H9 (cell line): Measurements from ENCODE around the gene PRKCA. TPM values are rescaled to one million over a fixed set of nuclear protein-coding genes. Genes with fewer than 3 reads are reported as not detected.

Experiments used
- DNase-seq: peaks from one replicate; pipeline ENCODE4 v3.0.0-alpha.2; 2017
- H2AFZ ChIP-seq: one replicate; pipeline ENCODE4 v1.6.1; 2013; ENCODE audit warnings: mild to moderate bottlenecking, low read length, control low read depth, moderate library complexity
- H2AK5ac ChIP-seq: 2 replicates; pipeline ENCODE4 v1.6.1; 2013; ENCODE audit warnings: low read length, control low read depth, mixed read lengths; ENCODE audit not compliant: insufficient read length
- H2BK120ac ChIP-seq: one replicate; pipeline ENCODE4 v1.6.1; 2013; ENCODE audit warnings: low read depth, mild to moderate bottlenecking, low read length, control low read depth, inconsistent platforms; ENCODE audit not compliant: poor library complexity, severe bottlenecking
- H2BK12ac ChIP-seq: 2 replicates; pipeline ENCODE4 v1.6.1; 2013; ENCODE audit warnings: low read length, control low read depth, mixed read lengths, low read depth; ENCODE audit not compliant: insufficient read length
- H2BK15ac ChIP-seq: 2 replicates; pipeline ENCODE4 v1.6.1; 2013; ENCODE audit warnings: low read depth, low read length, control low read depth
- H2BK20ac ChIP-seq: one replicate; pipeline ENCODE4 v1.6.1; 2013; ENCODE audit warnings: low read depth, mild to moderate bottlenecking, low read length, control low read depth, inconsistent platforms; ENCODE audit not compliant: poor library complexity, severe bottlenecking
- H2BK5ac ChIP-seq: 2 replicates; pipeline ENCODE4 v1.6.1; 2013; ENCODE audit warnings: low read length, control low read depth, mixed read lengths; ENCODE audit not compliant: insufficient read length
- H3K14ac ChIP-seq: 2 replicates; pipeline ENCODE4 v1.6.1; 2013; ENCODE audit warnings: low read length, control low read depth; ENCODE audit not compliant: insufficient read depth
- H3K18ac ChIP-seq: 2 replicates; pipeline ENCODE4 v1.6.1; 2013; ENCODE audit warnings: low read depth, mild to moderate bottlenecking, mixed read lengths, low read length, control low read depth; ENCODE audit not compliant: insufficient read length
- H3K23ac ChIP-seq: 2 replicates; pipeline ENCODE4 v1.6.1; 2013; ENCODE audit warnings: low read length, control low read depth, mixed read lengths, low read depth; ENCODE audit not compliant: insufficient read length
- H3K23me2 ChIP-seq: 2 replicates; pipeline ENCODE4 v1.6.1; 2013; ENCODE audit warnings: low read depth, mild to moderate bottlenecking, mixed read lengths, low read length, control low read depth; ENCODE audit not compliant: insufficient read length, poor library complexity, severe bottlenecking
- H3K27ac ChIP-seq: 2 replicates; pipeline ENCODE4 v1.5.1; 2013; ENCODE audit warnings: low read length, control low read depth, mixed read lengths, low read depth; ENCODE audit not compliant: insufficient read length
- H3K27me3 ChIP-seq: 2 replicates; pipeline ENCODE4 v1.6.1; 2013; ENCODE audit warnings: low read length, control low read depth, inconsistent platforms; ENCODE audit not compliant: insufficient read depth
- H3K4ac ChIP-seq: 2 replicates; pipeline ENCODE4 v1.6.1; 2013; ENCODE audit warnings: low read depth, mild to moderate bottlenecking, control low read depth, inconsistent platforms, low read length, moderate library complexity
- H3K4me1 ChIP-seq: 2 replicates; pipeline ENCODE4 v1.6.1; 2013; ENCODE audit warnings: low read length, control low read depth, inconsistent platforms; ENCODE audit not compliant: insufficient read depth
- H3K4me2 ChIP-seq: 2 replicates; pipeline ENCODE4 v1.6.1; 2013; ENCODE audit warnings: low read length, control low read depth, mixed read lengths; ENCODE audit not compliant: insufficient read length, insufficient read depth
- H3K56ac ChIP-seq: 2 replicates; pipeline ENCODE4 v1.6.1; 2013; ENCODE audit warnings: low read depth, mild to moderate bottlenecking, mixed read lengths, low read length, control low read depth; ENCODE audit not compliant: insufficient read length
- H3K79me1 ChIP-seq: 2 replicates; pipeline ENCODE4 v1.6.1; 2013; ENCODE audit warnings: low read depth, mild to moderate bottlenecking, moderate library complexity, low read length, control low read depth, inconsistent platforms; ENCODE audit not compliant: insufficient read depth, poor library complexity, severe bottlenecking
- H3K79me2 ChIP-seq: 2 replicates; pipeline ENCODE4 v1.6.1; 2013; ENCODE audit warnings: low read length, control low read depth, inconsistent platforms; ENCODE audit not compliant: insufficient read depth
- H3K9ac ChIP-seq: 2 replicates; pipeline ENCODE4 v1.6.1; 2013; ENCODE audit warnings: low read length, control low read depth, mixed read lengths; ENCODE audit not compliant: insufficient read length; ENCODE audit errors: extremely low read depth
- H3K9me3 ChIP-seq: one replicate; pipeline ENCODE4 v1.6.1; 2013; ENCODE audit warnings: low read depth, low read length, inconsistent platforms; ENCODE audit not compliant: control insufficient read depth
- H3T11ph ChIP-seq: one replicate; pipeline ENCODE4 v1.6.1; 2013; ENCODE audit warnings: mild to moderate bottlenecking, low read length, control low read depth, inconsistent platforms
- H4K20me1 ChIP-seq: one replicate; pipeline ENCODE4 v1.6.1; 2013; ENCODE audit not compliant: control insufficient read depth, insufficient read length, insufficient read depth
- H4K5ac ChIP-seq: 2 replicates; pipeline ENCODE4 v1.6.1; 2013; ENCODE audit warnings: low read depth, mild to moderate bottlenecking, mixed read lengths, low read length, control low read depth; ENCODE audit not compliant: insufficient read length
- H4K8ac ChIP-seq: replicated peaks from 2 replicates; pipeline ENCODE4 v1.6.1; 2013; ENCODE audit warnings: low read length, control low read depth, mixed read lengths, low read depth; ENCODE audit not compliant: insufficient read length
- H4K91ac ChIP-seq: 2 replicates; pipeline ENCODE4 v1.6.1; 2013; ENCODE audit warnings: low read depth, mild to moderate bottlenecking, moderate library complexity, mixed read lengths, low read length, control low read depth; ENCODE audit not compliant: insufficient read length
- H3K27ac Mint-ChIP-seq, 3 experiments: 2 replicates in 2 of 3; 3 replicates in 1 of 3; pipeline ENCODE4 v1.8.0; 2020 to 2021; ENCODE audit warnings: mixed read lengths in 3 of 3, mild to moderate bottlenecking in 1 of 3, moderate library complexity in 1 of 3
- H3K27me3 Mint-ChIP-seq: 2 replicates; pipeline ENCODE4 v1.8.0; 2021; ENCODE audit warnings: low read depth, mild to moderate bottlenecking, moderate library complexity, mixed read lengths
- H3K36me3 Mint-ChIP-seq, 3 experiments: 2 replicates in 2 of 3; 3 replicates in 1 of 3; pipeline ENCODE4 v1.8.0; 2020 to 2021; ENCODE audit warnings: low read depth in 3 of 3, mixed read lengths in 3 of 3; ENCODE audit not compliant: insufficient read depth in 1 of 3
- H3K4me1 Mint-ChIP-seq, 2 experiments: 2 replicates each; pipeline ENCODE4 v1.8.0; 2020; ENCODE audit warnings: mixed read lengths in 2 of 2
- H3K4me3 Mint-ChIP-seq, 2 experiments: 2 replicates in 1 of 2; 3 replicates in 1 of 2; pipeline ENCODE4 v1.8.0; 2020 to 2021; ENCODE audit warnings: mild to moderate bottlenecking in 2 of 2, mixed read lengths in 2 of 2, moderate library complexity in 1 of 2
- H3K9me3 Mint-ChIP-seq, 2 experiments: 2 replicates in 1 of 2; 3 replicates in 1 of 2; pipeline ENCODE4 v1.8.0; 2020; ENCODE audit warnings: mild to moderate bottlenecking in 2 of 2, mixed read lengths in 2 of 2, moderate library complexity in 1 of 2
- WGBS: extraction: QIAGEN DNeasy Blood & Tissue Kit; methylation state at CpG from one replicate; pipeline ENCODE4 v1.1.7; 2013; ENCODE audit warnings: missing lambda C conversion rate, low lambda C conversion rate, mixed read lengths; ENCODE audit not compliant: insufficient read length; ENCODE audit errors: extremely low coverage; 5-methylcytosine and 5-hydroxymethylcytosine counted together
- total RNA-seq: library from RNA; stranded (reverse); gene quantifications from 2 replicates; pipeline ENCODE4 v1.2.1, GENCODE V29; 2021
- TF ChIP-seq, protein P1 (sequence below): fragments of 200-600 bp; sonication (generic); conservative IDR thresholded peaks from 3 replicates; pipeline ENCODE4 v1.8.0; 2021; ENCODE audit warnings: antibody characterized with exemption, mild to moderate bottlenecking

Gene PRKCA
- total RNA-seq, 1 experiment from 2014 or later, result 10.5 TPM

GRCh38 chr17:66627985-66628384, 325.6 kb downstream of the PRKCA start:
- no peaks in the 10 kb centered on the region for H3K36me3 Mint-ChIP-seq
- no peaks in the 10 kb centered on the region; a peak in 1 of 4 replicates for H3K4me1 Mint-ChIP-seq
- Histone ChIP-seq H2BK20ac (no peak overlapping the region), H3K23ac (no peak overlapping the region), H3T11ph (no peak overlapping the region), H3K27me3 (no peaks in the 10 kb centered on the region), H3K79me2 (no peaks in the 10 kb centered on the region), H2BK120ac (no peak overlapping the region), H4K5ac (no peak overlapping the region), H3K9me3 (no peaks in the 10 kb centered on the region), H3K4me1 (no peaks in the 10 kb centered on the region), H4K20me1 (no peaks in the 10 kb centered on the region), H3K14ac (no peak overlapping the region), H3K56ac (no peak overlapping the region), H4K91ac (no peak overlapping the region), H2BK12ac (no peak overlapping the region), H3K4ac (no peak overlapping the region), H3K27ac (no peak overlapping the region), H3K23me2 (no peaks in the 10 kb centered on the region), H3K79me1 (no peaks in the 10 kb centered on the region), H4K8ac (no peak overlapping the region), H3K18ac (no peak overlapping the region), H2AFZ (no peak overlapping the region), H2BK5ac (no peak overlapping the region), H2AK5ac (no peak overlapping the region), H2BK15ac (no peak overlapping the region), H3K9ac (no peak overlapping the region), H3K4me2 (no peak overlapping the region)
- WGBS, result no CpG with 5 or more reads among the region's 4 CpGs
- no peak overlapping the region for H3K27ac Mint-ChIP-seq
- TF ChIP-seq, protein P1, sequence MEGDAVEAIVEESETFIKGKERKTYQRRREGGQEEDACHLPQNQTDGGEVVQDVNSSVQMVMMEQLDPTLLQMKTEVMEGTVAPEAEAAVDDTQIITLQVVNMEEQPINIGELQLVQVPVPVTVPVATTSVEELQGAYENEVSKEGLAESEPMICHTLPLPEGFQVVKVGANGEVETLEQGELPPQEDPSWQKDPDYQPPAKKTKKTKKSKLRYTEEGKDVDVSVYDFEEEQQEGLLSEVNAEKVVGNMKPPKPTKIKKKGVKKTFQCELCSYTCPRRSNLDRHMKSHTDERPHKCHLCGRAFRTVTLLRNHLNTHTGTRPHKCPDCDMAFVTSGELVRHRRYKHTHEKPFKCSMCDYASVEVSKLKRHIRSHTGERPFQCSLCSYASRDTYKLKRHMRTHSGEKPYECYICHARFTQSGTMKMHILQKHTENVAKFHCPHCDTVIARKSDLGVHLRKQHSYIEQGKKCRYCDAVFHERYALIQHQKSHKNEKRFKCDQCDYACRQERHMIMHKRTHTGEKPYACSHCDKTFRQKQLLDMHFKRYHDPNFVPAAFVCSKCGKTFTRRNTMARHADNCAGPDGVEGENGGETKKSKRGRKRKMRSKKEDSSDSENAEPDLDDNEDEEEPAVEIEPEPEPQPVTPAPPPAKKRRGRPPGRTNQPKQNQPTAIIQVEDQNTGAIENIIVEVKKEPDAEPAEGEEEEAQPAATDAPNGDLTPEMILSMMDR, result no peak
- H3K4me3 Mint-ChIP-seq, result no peak overlapping the region
- no peaks in the 10 kb centered on the region for H3K9me3 Mint-ChIP-seq
- DNase-seq, result no peak
- no peaks in the 10 kb centered on the region for H3K27me3 Mint-ChIP-seq
